ENCODE measurements around the gene ARHGAP11A. TPM values are rescaled to one million over a fixed set of nuclear protein-coding genes. Genes with fewer than 3 reads are reported as not detected.

ARHGAP11A gene
- total and polyA plus RNA-seq, 4 donors: 0.42 to 20.6 (median 0.98) TPM

DNA sequence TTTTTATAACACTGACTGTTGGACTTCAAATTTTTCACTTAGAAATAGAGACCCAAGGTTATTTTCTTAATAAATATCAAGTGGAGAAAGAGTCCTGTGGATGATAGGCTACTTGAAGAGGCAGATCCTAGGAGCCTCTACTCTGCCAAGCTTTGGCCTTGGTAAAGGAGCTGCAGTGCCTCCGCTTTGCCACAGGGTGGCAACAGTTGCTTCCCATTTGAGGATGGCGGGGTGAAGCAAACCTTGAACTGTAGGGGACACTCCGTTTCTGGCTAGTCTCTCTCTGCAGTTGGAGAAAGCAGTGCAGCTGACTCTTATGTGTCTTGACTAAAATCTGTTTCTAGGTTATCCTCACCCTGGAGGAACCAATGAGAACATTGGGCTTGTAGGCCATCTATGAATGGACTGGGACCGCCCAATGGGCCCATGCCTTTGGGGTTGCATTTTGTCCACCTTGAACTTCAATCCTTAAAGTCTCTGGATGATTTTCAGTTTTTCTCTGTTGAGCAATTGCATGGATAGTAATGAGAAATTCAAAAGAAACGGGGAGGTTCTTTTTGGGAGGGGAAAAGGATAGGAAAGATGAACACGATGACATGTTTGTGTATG is 36.0 kb downstream of the ARHGAP11A start (continued):
- TF ChIP-seq, protein P1, sequence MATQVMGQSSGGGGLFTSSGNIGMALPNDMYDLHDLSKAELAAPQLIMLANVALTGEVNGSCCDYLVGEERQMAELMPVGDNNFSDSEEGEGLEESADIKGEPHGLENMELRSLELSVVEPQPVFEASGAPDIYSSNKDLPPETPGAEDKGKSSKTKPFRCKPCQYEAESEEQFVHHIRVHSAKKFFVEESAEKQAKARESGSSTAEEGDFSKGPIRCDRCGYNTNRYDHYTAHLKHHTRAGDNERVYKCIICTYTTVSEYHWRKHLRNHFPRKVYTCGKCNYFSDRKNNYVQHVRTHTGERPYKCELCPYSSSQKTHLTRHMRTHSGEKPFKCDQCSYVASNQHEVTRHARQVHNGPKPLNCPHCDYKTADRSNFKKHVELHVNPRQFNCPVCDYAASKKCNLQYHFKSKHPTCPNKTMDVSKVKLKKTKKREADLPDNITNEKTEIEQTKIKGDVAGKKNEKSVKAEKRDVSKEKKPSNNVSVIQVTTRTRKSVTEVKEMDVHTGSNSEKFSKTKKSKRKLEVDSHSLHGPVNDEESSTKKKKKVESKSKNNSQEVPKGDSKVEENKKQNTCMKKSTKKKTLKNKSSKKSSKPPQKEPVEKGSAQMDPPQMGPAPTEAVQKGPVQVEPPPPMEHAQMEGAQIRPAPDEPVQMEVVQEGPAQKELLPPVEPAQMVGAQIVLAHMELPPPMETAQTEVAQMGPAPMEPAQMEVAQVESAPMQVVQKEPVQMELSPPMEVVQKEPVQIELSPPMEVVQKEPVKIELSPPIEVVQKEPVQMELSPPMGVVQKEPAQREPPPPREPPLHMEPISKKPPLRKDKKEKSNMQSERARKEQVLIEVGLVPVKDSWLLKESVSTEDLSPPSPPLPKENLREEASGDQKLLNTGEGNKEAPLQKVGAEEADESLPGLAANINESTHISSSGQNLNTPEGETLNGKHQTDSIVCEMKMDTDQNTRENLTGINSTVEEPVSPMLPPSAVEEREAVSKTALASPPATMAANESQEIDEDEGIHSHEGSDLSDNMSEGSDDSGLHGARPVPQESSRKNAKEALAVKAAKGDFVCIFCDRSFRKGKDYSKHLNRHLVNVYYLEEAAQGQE (IDR thresholded peaks at IDR 0.05): no peak
- TF ChIP-seq HNF4G (IDR thresholded peaks at IDR 0.05) (no peak), TAF1 (conservative IDR thresholded peaks at IDR 0.05) (no peak), FOXA2 (IDR thresholded peaks at IDR 0.05) (no peak)

DNA sequence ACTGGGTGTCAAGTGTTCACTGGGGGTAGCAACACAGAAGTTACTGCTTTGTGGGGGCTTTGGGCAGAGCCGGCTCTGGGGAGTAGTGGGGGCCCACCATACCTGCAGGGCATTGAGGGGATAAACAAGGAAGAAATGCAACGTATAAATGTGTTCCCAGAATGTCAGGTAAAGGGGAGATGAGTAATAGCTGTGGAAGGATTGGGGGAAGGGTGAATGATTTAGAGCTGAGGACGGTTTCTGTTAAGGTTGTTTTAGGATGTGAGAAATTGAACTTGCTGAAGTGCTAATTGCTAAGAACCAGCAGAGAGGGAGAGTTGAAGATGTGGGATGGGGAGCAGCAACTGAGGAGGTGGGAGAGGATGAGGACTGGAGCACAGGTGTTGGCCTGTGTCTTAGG is 36.9 kb downstream of the ARHGAP11A start:
- Histone ChIP-seq H3K27ac (ENCODE audit: low read depth in 1 of 2, low read length in 2 of 2) (no peak overlapping the region), H3K9ac (ENCODE audit: low read depth in 1 of 2, low read length in 2 of 2) (no peak overlapping the region), H3K9me3 (ENCODE audit: control insufficient read depth in 4 of 4, low read length in 3 of 4) (no peaks in the 10 kb centered on the region), H3K27me3 (ENCODE audit: control insufficient read depth in 4 of 4, insufficient read depth in 4 of 4, low read length in 3 of 4) (no peaks in the 10 kb centered on the region), H3K4me1 (ENCODE audit: control insufficient read depth in 4 of 4, insufficient read depth in 4 of 4, low read length in 3 of 4) (peaks cover 0 to 8% (median 0%) of the 10 kb centered on the region in 4 donors), H3K4me3 (ENCODE audit: low read depth in 1 of 3, low read length in 3 of 3) (no peak overlapping the region), H3K36me3 (ENCODE audit: control insufficient read depth in 4 of 4, insufficient read depth in 3 of 4, low read depth in 1 of 4, low read length in 3 of 4) (no peaks in the 10 kb centered on the region)
- TF ChIP-seq, protein P2, sequence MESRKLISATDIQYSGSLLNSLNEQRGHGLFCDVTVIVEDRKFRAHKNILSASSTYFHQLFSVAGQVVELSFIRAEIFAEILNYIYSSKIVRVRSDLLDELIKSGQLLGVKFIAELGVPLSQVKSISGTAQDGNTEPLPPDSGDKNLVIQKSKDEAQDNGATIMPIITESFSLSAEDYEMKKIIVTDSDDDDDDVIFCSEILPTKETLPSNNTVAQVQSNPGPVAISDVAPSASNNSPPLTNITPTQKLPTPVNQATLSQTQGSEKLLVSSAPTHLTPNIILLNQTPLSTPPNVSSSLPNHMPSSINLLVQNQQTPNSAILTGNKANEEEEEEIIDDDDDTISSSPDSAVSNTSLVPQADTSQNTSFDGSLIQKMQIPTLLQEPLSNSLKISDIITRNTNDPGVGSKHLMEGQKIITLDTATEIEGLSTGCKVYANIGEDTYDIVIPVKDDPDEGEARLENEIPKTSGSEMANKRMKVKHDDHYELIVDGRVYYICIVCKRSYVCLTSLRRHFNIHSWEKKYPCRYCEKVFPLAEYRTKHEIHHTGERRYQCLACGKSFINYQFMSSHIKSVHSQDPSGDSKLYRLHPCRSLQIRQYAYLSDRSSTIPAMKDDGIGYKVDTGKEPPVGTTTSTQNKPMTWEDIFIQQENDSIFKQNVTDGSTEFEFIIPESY (IDR thresholded peaks at IDR 0.05): no peak
- TF ChIP-seq SP1 (IDR thresholded peaks at IDR 0.05) (no peak), JUND (IDR thresholded peaks at IDR 0.05) (no peak), FOXA1 (IDR thresholded peaks at IDR 0.05) (no peak), GABPA (IDR thresholded peaks at IDR 0.05 in 1 of 2, conservative IDR thresholded peaks at IDR 0.05 in 1 of 2) (no peak), RXRA (IDR thresholded peaks at IDR 0.05) (no peak), YY1 (IDR thresholded peaks at IDR 0.05) (no peak), HNF4A (conservative IDR thresholded peaks at IDR 0.05) (no peak), TAF1 (conservative IDR thresholded peaks at IDR 0.05) (no peak)
- TF ChIP-seq, protein P3, sequence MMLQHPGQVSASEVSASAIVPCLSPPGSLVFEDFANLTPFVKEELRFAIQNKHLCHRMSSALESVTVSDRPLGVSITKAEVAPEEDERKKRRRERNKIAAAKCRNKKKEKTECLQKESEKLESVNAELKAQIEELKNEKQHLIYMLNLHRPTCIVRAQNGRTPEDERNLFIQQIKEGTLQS (IDR thresholded peaks at IDR 0.05): no peak
- TF ChIP-seq, protein P4, sequence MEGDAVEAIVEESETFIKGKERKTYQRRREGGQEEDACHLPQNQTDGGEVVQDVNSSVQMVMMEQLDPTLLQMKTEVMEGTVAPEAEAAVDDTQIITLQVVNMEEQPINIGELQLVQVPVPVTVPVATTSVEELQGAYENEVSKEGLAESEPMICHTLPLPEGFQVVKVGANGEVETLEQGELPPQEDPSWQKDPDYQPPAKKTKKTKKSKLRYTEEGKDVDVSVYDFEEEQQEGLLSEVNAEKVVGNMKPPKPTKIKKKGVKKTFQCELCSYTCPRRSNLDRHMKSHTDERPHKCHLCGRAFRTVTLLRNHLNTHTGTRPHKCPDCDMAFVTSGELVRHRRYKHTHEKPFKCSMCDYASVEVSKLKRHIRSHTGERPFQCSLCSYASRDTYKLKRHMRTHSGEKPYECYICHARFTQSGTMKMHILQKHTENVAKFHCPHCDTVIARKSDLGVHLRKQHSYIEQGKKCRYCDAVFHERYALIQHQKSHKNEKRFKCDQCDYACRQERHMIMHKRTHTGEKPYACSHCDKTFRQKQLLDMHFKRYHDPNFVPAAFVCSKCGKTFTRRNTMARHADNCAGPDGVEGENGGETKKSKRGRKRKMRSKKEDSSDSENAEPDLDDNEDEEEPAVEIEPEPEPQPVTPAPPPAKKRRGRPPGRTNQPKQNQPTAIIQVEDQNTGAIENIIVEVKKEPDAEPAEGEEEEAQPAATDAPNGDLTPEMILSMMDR (IDR thresholded peaks at IDR 0.05; ENCODE audit: low read depth, low read length, missing input control): no peak
- TF ChIP-seq, protein P5, sequence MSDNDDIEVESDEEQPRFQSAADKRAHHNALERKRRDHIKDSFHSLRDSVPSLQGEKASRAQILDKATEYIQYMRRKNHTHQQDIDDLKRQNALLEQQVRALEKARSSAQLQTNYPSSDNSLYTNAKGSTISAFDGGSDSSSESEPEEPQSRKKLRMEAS (IDR thresholded peaks at IDR 0.05): no peak
- 85% methylated on average over 3 of the region's 3 CpGs for WGBS
- DNase-seq (ENCODE audit: low spot score): no peak
